MM.1S (cell line): Measurements from ENCODE around the gene GNB1.

Source experiments
- DNase-seq: peaks from one replicate; pipeline ENCODE4 v3.0.0-alpha.2; 2015
- H2AFZ ChIP-seq: fragments of 300-600 bp; sonication (generic); 2 replicates; pipeline ENCODE4 v1.6.0; 2016; ENCODE audit warnings: antibody characterized with exemption, low read length
- H3F3A ChIP-seq: fragments of 300-600 bp; sonication (generic); 2 replicates; pipeline ENCODE4 v1.6.1; 2016; ENCODE audit warnings: mild to moderate bottlenecking, antibody characterized with exemption, low read length, moderate library complexity, mixed read lengths; ENCODE audit not compliant: insufficient read depth
- H3K27ac ChIP-seq: fragments of 300-600 bp; sonication (generic); 2 replicates; pipeline ENCODE4 v1.5.1; 2016; ENCODE audit warnings: mild to moderate bottlenecking, low read length
- H3K27me3 ChIP-seq: fragments of 300-600 bp; sonication (generic); replicated peaks from 2 replicates; pipeline ENCODE4 v1.6.0; 2016; ENCODE audit warnings: low read length; ENCODE audit not compliant: insufficient read depth
- H3K36me3 ChIP-seq: fragments of 300-600 bp; sonication (generic); replicated peaks from 2 replicates; pipeline ENCODE4 v1.6.1; 2016; ENCODE audit warnings: mild to moderate bottlenecking, low read length, mixed read lengths; ENCODE audit not compliant: insufficient read depth
- H3K4me1 ChIP-seq: fragments of 300-600 bp; sonication (generic); 2 replicates; pipeline ENCODE4 v1.6.1; 2016; ENCODE audit warnings: low read length, mixed read lengths
- H3K4me2 ChIP-seq: fragments of 300-600 bp; sonication (generic); 2 replicates; pipeline ENCODE4 v1.6.0; 2016; ENCODE audit warnings: low read depth, low read length
- H3K4me3 ChIP-seq: fragments of 300-600 bp; sonication (generic); 2 replicates; pipeline ENCODE4 v1.5.1; 2016; ENCODE audit warnings: low read length, mixed read lengths
- H3K79me2 ChIP-seq: fragments of 300-600 bp; sonication (generic); 2 replicates; pipeline ENCODE4 v1.6.1; 2016; ENCODE audit warnings: mixed run types, low read length, mixed read lengths
- H3K9ac ChIP-seq: fragments of 300-600 bp; sonication (generic); 2 replicates; pipeline ENCODE4 v1.6.1; 2016; ENCODE audit warnings: low read length, mixed read lengths
- H3K9me2 ChIP-seq: fragments of 300-600 bp; sonication (generic); replicated peaks from 2 replicates; pipeline ENCODE4 v1.6.1; 2016; ENCODE audit warnings: mild to moderate bottlenecking, low read length, mixed read lengths; ENCODE audit not compliant: insufficient read depth
- H3K9me3 ChIP-seq: fragments of 300-600 bp; sonication (generic); replicated peaks from 2 replicates; pipeline ENCODE4 v1.6.1; 2016; ENCODE audit warnings: mild to moderate bottlenecking, low read length, mixed read lengths; ENCODE audit not compliant: insufficient read depth
- H4K20me1 ChIP-seq: fragments of 300-600 bp; sonication (generic); 2 replicates; pipeline ENCODE4 v1.6.1; 2016; ENCODE audit warnings: mild to moderate bottlenecking, low read length, moderate library complexity, mixed read lengths; ENCODE audit not compliant: insufficient read depth
- CTCF ChIP-seq: fragments of 300-600 bp; sonication (generic); IDR thresholded peaks from 2 replicates; pipeline ENCODE4 v1.5.1; 2016; ENCODE audit warnings: antibody characterized with exemption, low read length, mixed read lengths
- EZH2 ChIP-seq: fragments of 300-600 bp; sonication (generic); optimal IDR thresholded peaks from 2 replicates; pipeline ENCODE3; 2017; ENCODE audit warnings: low read depth, mild to moderate bottlenecking, antibody characterized with exemption, low read length, mixed read lengths
- EZH2phosphoT487 ChIP-seq: fragments of 300-600 bp; sonication (generic); IDR thresholded peaks from 2 replicates; pipeline ENCODE4 v1.6.1; 2018; ENCODE audit warnings: antibody characterized with exemption, low read length

GNB1 gene

GRCh38 chr1:1835546-1835945 lies 55.3 kb downstream of the GNB1 start:
- H3K9me3 ChIP-seq, result no peaks in the 10 kb centered on the region
- H3F3A ChIP-seq, result no peaks in the 10 kb centered on the region
- no peak for DNase-seq
- H2AFZ ChIP-seq, result no peak overlapping the region
- H3K9ac ChIP-seq, result no peak overlapping the region
- no peaks in the 10 kb centered on the region for H3K27me3 ChIP-seq
- peaks cover 78% of the 10 kb centered on the region for H3K79me2 ChIP-seq
- no peak overlapping the region for H3K27ac ChIP-seq
- H3K4me2 ChIP-seq, result no peak overlapping the region
- H3K9me2 ChIP-seq, result no peaks in the 10 kb centered on the region
- no peak overlapping the region for H3K4me3 ChIP-seq
- H3K36me3 ChIP-seq, result 0 out of 2 replicates have a peak, but pooled peaks cover 2% of the 10 kb centered on the region
- no peaks in the 10 kb centered on the region for H3K4me1 ChIP-seq
- TF ChIP-seq CTCF (no peak), EZH2phosphoT487 (no peak), EZH2 (no peak)
- H4K20me1 ChIP-seq, result no peaks in the 10 kb centered on the region

DNA sequence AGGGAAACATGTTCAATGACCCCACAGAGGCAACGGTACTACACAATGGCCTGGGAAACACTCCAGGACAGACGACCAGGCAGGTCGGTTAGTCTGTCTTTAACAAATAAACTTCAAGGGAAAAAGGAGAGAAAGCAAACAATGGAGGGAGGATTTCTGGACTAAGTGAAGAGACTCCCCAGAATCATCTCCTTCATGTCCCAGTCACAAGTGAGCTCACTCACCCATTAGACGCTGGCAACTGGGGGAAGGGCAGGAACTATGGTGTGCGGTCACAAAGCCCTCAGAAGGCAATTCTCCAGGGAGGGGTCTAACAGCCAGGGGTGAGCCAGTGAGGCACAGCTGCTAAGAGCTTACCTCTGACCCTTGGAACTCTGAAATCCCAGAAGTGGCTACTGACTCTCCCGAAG lies 57.0 kb downstream of the GNB1 start:
- H3F3A ChIP-seq, result no peaks in the 10 kb centered on the region
- no peak overlapping the region for H3K9ac ChIP-seq
- no peak overlapping the region for H3K4me3 ChIP-seq
- no peak overlapping the region for H3K4me2 ChIP-seq
- no peaks in the 10 kb centered on the region for H3K27me3 ChIP-seq
- H3K27ac ChIP-seq, result no peak overlapping the region
- 0 out of 2 replicates have a peak, but pooled peaks cover 2% of the 10 kb centered on the region for H3K36me3 ChIP-seq
- H4K20me1 ChIP-seq, result no peaks in the 10 kb centered on the region
- no peaks in the 10 kb centered on the region for H3K4me1 ChIP-seq
- no peaks in the 10 kb centered on the region for H3K9me3 ChIP-seq
- TF ChIP-seq CTCF (no peak), EZH2 (no peak), EZH2phosphoT487 (no peak)
- peaks cover 72% of the 10 kb centered on the region for H3K79me2 ChIP-seq
- DNase-seq, result no peak
- H3K9me2 ChIP-seq, result no peaks in the 10 kb centered on the region
- no peak overlapping the region for H2AFZ ChIP-seq

DNA sequence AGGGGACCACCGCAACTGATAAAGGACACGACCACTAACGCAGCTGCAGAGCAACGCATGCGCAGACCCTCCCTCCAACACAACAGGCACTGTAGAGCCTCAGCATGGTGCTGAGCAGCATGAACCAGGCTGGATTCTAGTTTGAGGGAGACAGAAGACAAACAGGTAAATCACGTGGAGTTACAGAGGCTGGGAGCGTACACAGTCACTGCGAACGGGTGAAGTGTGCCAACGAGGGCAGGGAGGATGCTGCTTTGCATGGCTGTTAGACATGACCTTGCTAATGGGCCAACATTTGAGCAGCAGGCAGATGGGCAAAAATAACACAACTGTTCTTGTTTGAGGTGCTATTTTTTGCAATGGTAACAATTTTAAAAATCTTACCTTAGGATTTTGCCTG lies 57.4 kb downstream of the GNB1 start:
- Histone ChIP-seq H2AFZ (no peak overlapping the region), H3K27ac (no peak overlapping the region), H3K4me2 (no peak overlapping the region), H3K36me3 (0 out of 2 replicates have a peak, but pooled peaks cover 2% of the 10 kb centered on the region), H3K79me2 (peaks cover 70% of the 10 kb centered on the region), H3K9me2 (no peaks in the 10 kb centered on the region), H3K9ac (no peak overlapping the region), H3F3A (no peaks in the 10 kb centered on the region), H3K4me1 (no peaks in the 10 kb centered on the region), H3K9me3 (no peaks in the 10 kb centered on the region), H3K4me3 (no peak overlapping the region), H4K20me1 (no peaks in the 10 kb centered on the region), H3K27me3 (no peaks in the 10 kb centered on the region)
- TF ChIP-seq EZH2 (no peak), EZH2phosphoT487 (no peak), CTCF (no peak)
- DNase-seq, result no peak
